Nephron progenitor cell (in vitro differentiated cells): ENCODE data around the gene GMEB1.
"Not testable (repeated sequence)": the region's sequence is repeated elsewhere in the genome, so short reads cannot be mapped to it uniquely, and the experiment has no call there.

Source experiments
- DNase-seq: peaks from one replicate; pipeline ENCODE4 v3.0.0; 2021
- H3K27ac Mint-ChIP-seq: 2 replicates; pipeline ENCODE4 v1.8.0; 2021; ENCODE audit warnings: mild to moderate bottlenecking, moderate library complexity, mixed read lengths
- H3K27me3 Mint-ChIP-seq: 2 replicates; pipeline ENCODE4 v1.8.0; 2021; ENCODE audit warnings: mild to moderate bottlenecking, low read depth, mixed read lengths; ENCODE audit not compliant: poor library complexity
- H3K36me3 Mint-ChIP-seq: 2 replicates; pipeline ENCODE4 v1.8.0; 2021; ENCODE audit warnings: low read depth, mixed read lengths
- H3K4me1 Mint-ChIP-seq: 2 replicates; pipeline ENCODE4 v1.8.0; 2021; ENCODE audit warnings: mixed read lengths
- H3K4me3 Mint-ChIP-seq: 2 replicates; pipeline ENCODE4 v1.8.0; 2021; ENCODE audit warnings: mild to moderate bottlenecking, moderate library complexity, mixed read lengths
- H3K9me3 Mint-ChIP-seq: 2 replicates; pipeline ENCODE4 v1.8.0; 2021; ENCODE audit warnings: mild to moderate bottlenecking, moderate library complexity, mixed read lengths
- CTCF ChIP-seq: fragments of 200-600 bp; sonication (generic); IDR thresholded peaks from 2 replicates; pipeline ENCODE4 v1.5.0; 2021; ENCODE audit warnings: antibody characterized with exemption

GMEB1 gene

DNA sequence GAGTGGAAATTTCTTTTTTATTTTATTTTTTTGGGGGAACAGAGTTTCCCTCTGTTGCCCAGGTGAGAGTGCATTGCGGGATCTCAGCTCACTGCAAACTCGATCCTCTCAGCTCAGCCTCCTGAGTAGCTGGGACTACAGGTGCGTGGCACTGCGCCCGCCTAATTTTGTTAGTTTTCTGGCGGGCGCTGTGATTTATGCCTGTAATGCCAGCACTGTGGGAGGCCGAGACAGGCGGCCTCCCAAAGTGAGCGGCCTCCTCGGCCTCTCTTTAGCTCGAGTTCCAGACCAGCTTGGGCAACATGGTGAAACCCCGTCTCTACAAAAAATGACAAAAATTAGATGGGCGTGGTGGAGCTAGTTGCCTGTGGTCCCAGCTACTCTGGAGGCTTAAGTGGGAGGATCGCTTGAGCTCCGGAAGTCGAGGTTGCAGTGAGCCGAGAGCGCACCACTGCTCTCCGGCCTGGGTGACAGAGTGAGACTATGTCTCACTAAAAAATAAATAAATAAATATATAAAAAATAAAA, 2.7 kb downstream of the GMEB1 start:
- H3K36me3 Mint-ChIP-seq, result peaks cover 10% of the 10 kb centered on the region
- no peak overlapping the region for H3K27ac Mint-ChIP-seq
- H3K4me3 Mint-ChIP-seq, result no peak overlapping the region
- peaks cover under 1% of the 10 kb centered on the region for H3K27me3 Mint-ChIP-seq
- no peak for TF ChIP-seq CTCF
- H3K4me1 Mint-ChIP-seq, result peaks cover 21% of the 10 kb centered on the region
- H3K9me3 Mint-ChIP-seq, result no peaks in the 10 kb centered on the region
- DNase-seq, result no peak

DNA sequence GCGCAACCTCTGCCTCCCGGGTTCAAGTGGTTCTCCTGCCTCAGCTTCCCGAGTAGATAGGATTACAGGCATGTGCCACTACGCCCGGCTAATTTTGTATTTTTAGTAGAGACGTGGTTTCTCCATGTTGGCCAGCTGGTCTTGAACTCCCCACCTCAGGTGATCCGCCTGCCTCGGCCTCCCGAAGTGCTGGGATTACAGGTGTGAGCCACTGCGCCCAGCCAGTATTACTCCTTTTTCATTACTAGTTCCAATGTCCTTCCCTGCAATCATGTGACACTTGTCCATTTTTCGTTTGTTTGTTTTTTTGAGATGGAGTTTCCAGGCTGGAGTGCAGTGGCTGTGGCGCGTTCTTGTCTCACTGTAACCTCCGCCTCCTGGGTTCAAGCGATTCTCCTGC, 4.4 kb downstream of the GMEB1 start:
- not testable (repeated sequence) for H3K27me3 Mint-ChIP-seq, H3K4me3 Mint-ChIP-seq, DNase-seq, H3K36me3 Mint-ChIP-seq, H3K9me3 Mint-ChIP-seq
- H3K4me1 Mint-ChIP-seq, result peaks cover 19% of the 10 kb centered on the region
- H3K27ac Mint-ChIP-seq, result peak overlapping the region; percentile 28

DNA sequence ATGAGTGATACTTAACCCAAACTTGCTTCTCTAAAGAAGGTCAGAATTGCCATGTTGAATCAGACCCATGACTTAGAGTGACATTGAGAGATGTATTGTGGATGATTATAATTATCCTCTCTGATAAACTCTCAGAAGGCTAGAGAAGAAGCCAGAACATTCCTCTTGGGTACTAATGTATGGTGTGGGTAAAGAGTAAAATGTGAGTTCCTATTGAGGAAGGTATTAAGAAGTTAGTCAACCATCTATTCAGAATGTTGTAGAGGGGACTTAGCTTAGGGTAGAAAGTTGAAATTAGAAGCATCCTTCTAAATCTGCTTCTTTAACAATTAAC, 7.3 kb downstream of the GMEB1 start:
- no peak overlapping the region for H3K4me3 Mint-ChIP-seq
- TF ChIP-seq CTCF, result no peak
- no peaks in the 10 kb centered on the region for H3K27me3 Mint-ChIP-seq
- H3K27ac Mint-ChIP-seq, result no peak overlapping the region
- H3K9me3 Mint-ChIP-seq, result no peaks in the 10 kb centered on the region
- H3K4me1 Mint-ChIP-seq, result peaks cover 3% of the 10 kb centered on the region
- no peak for DNase-seq
- peaks cover 12% of the 10 kb centered on the region for H3K36me3 Mint-ChIP-seq

DNA sequence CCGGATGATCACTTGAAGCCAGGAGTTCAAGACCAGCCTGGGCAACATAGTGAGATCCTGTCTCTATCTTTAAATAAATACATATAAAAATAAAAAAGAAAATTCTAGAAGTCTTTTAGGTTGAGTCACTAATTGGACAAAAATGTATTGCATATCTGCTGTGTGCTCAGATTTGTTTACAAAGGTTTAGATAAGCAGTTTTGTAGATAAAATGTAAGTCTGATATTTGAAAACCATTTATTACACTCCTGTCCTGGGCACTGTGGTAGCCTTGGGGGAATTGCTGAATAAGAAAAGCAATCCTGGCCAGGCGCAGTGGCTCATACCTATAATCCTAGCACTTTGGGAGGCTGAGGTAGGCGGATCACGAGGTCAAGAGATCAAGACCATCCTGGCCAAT, 11.6 kb downstream of the GMEB1 start:
- H3K27ac Mint-ChIP-seq, result no peak overlapping the region
- H3K4me3 Mint-ChIP-seq, result no peak overlapping the region
- no peaks in the 10 kb centered on the region for H3K9me3 Mint-ChIP-seq
- no peak for TF ChIP-seq CTCF
- peaks cover 38% of the 10 kb centered on the region for H3K36me3 Mint-ChIP-seq
- peaks cover 5% of the 10 kb centered on the region for H3K4me1 Mint-ChIP-seq
- DNase-seq, result no peak
- H3K27me3 Mint-ChIP-seq, result no peaks in the 10 kb centered on the region

DNA sequence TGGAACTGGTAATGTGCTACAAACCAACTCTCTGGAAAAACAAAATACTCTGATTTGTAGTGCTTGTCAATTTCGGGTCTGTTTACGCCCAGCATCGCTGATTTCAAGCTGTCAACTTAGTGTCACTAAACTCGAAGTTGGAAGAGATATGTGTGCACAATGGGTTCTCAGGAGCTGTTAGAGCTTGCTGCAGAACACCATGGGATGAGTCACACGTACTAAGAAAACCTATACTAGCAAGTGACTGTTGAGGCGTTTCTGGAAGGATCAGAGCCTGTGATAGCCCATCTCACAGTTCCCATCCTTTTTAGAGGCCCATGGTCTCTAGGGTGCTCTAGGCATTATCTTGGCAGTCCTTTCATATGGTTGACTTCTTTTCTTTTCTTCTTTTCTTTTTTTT, 14.3 kb downstream of the GMEB1 start:
- no peaks in the 10 kb centered on the region for H3K27me3 Mint-ChIP-seq
- DNase-seq, result no peak
- no peak for TF ChIP-seq CTCF
- peaks cover 48% of the 10 kb centered on the region for H3K36me3 Mint-ChIP-seq
- no peaks in the 10 kb centered on the region for H3K9me3 Mint-ChIP-seq
- H3K4me1 Mint-ChIP-seq, result peaks cover 5% of the 10 kb centered on the region
- no peak overlapping the region for H3K4me3 Mint-ChIP-seq
- H3K27ac Mint-ChIP-seq, result no peak overlapping the region

DNA sequence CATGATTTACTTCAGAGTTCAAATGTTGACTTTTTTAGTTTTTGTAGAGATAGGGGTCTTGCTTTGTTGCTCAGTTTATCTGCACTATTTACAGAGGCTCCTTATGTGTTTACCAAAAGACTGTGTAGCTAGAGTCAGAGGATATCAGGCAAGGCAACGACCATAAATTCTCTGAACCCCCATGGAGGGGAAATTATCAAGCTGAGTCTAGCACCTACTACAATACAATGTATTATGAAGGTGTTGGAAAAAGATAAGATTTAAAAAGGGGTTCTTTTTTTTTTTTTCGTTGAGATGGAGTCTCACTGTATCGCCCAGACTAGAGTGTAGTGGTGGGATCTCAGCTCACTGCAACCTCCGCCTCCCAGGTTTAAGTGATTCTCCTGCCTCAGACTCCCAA, 16.4 kb downstream of the GMEB1 start:
- no peak for DNase-seq
- peaks cover 5% of the 10 kb centered on the region for H3K4me1 Mint-ChIP-seq
- no peaks in the 10 kb centered on the region for H3K27me3 Mint-ChIP-seq
- H3K4me3 Mint-ChIP-seq, result no peak overlapping the region
- peaks cover 59% of the 10 kb centered on the region for H3K36me3 Mint-ChIP-seq
- H3K9me3 Mint-ChIP-seq, result no peaks in the 10 kb centered on the region
- no peak for TF ChIP-seq CTCF
- peak overlapping the region; percentile 64 for H3K27ac Mint-ChIP-seq

DNA sequence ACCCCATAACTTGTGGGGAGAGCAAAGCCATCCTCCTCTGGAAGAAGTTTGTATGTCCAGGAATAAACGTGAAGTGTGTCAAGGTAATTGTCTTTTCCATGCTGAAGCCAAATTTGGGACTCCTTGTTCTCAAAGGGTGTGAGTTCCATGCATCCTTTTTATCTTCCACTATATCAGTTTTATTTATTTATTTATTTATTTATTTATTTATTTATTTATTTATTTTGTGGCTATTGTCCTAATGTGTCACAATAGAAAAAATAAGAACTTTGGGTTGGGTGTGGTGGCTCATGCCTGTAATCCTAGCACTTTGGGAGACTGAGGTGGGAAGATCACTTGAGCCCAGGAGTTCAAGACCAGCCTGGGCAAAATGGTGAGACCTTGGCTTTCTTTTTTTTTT, 23.0 kb downstream of the GMEB1 start:
- not testable (repeated sequence) for H3K4me1 Mint-ChIP-seq, DNase-seq, H3K9me3 Mint-ChIP-seq, H3K4me3 Mint-ChIP-seq, H3K27ac Mint-ChIP-seq, H3K27me3 Mint-ChIP-seq
- H3K36me3 Mint-ChIP-seq, result peaks cover 58% of the 10 kb centered on the region
